ENCODE results near the gene ARHGAP23.

DNA sequence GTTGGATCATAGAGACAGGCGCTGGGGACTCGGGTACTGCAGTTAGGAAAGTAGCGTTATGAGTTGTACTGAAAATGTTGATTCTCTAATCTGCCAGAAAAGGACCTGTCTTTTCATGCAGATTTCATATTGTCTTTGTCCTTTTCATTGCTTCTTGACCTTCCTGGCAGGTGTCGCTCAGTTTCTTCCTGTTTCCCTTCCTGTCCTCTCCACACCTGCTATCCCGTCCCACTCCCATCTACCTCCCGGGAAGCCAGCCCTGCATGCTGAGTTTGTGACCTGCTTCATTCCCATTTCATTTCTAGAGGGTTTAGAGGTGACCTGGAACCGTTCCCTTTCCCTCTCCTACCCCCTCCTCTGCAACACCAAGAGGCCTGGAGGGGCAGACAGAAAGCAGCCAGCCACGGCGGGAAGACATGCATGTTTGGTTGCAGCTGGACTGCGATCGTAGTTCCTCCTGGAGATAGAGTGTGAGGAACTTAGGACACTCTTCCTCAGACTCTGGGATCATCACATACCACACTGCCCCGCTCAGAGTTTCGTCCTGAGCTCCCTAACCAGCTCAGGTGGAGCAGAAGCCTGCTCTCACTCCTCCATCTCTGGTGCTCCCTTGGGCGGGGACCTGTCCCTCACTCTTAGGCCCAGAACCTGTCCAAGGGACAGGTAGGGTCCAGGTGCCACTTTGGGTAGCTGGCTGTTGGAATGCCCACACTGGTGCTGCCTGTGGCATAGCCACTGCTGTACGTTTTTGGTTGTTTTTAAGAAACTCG, 23.9 kb upstream of the ARHGAP23 start:
- TF ChIP-seq ARNTL (CRISPR knock-in tag; IDR thresholded peaks at IDR 0.05; ENCODE audit: borderline replicate concordance, low read depth) (no peak), ZFP3 (CRISPR knock-in tag; IDR thresholded peaks at IDR 0.05) (no peak)

Data from SK-N-SH treated with all-trans-retinoic acid at 6 μM for 48 hours (cell line).